K562 (cell line): ENCODE data around the gene HIPK1. TPM values are rescaled to one million over a fixed set of nuclear protein-coding genes. Genes with fewer than 3 reads are reported as not detected.

Source experiments
- MYNN ChIP-seq, 2 experiments: sonication (generic); formaldehyde crosslinking in 1 of 2; IDR thresholded peaks; 2 replicates each; pipeline versions ENCODE4 v1.5.0 to v1.6.1; 2016 to 2020; ENCODE audit warnings: antibody characterized with exemption in 1 of 2, missing genetic modification reagents in 1 of 2
- YBX1 ChIP-seq: fragments of 450-650 bp; IDR thresholded peaks from 2 replicates; pipeline ENCODE4 v1.7.1; 2016; ENCODE audit warnings: mild to moderate bottlenecking
- polyA plus RNA-seq, 8 experiments: library from polyadenylated mRNA; depleted of rRNA in 4 of 8; stranded (reverse) in 5 of 8; unstranded in 3 of 8; fragments of >200 nt; fragmentation: Nextera tagmentation in 2 of 8; fragmentation: Illumina TruSeq in 1 of 8; extraction: Ambion mirVana in 2 of 8; extraction: Trizol in 1 of 8; gene quantifications; 2 replicates each; pipeline versions ENCODE4 v1.2.1 to v1.2.3, GENCODE V29; 2011 to 2014; ENCODE audit warnings: inconsistent platforms in 1 of 8, missing spikeins in 1 of 8
- total RNA-seq, 7 experiments: library from RNA; depleted of rRNA in 6 of 7; stranded (reverse); fragments of >200 nt in 6 of 7; fragmentation: Illumina TruSeq in 2 of 7; extraction: Trizol in 2 of 7; gene quantifications; 2 replicates each; pipeline versions ENCODE4 v1.2.1 to v1.2.3, GENCODE V29; 2011 to 2021; ENCODE audit warnings: low replicate concordance in 1 of 7
- TF ChIP-seq, protein P1 (sequence below): sonication (generic); formaldehyde crosslinking; IDR thresholded peaks from 2 replicates; pipeline ENCODE4 v1.8.0; 2022; ENCODE audit warnings: missing genetic modification reagents, mild to moderate bottlenecking, borderline replicate concordance
- TF ChIP-seq, protein P2 (sequence below), 3 experiments: fragments of 200-800 bp in 1 of 3; fragments of 250-450 bp in 1 of 3; fragments of 450-650 bp in 1 of 3; sonication (Bioruptor Pico) in 1 of 3; sonication (Bioruptor generic) in 1 of 3; formaldehyde crosslinking in 1 of 3; IDR thresholded peaks; 2 replicates each; pipeline versions ENCODE4 v1.6.1 to v1.8.0; 2016 to 2022; ENCODE audit warnings: mild to moderate bottlenecking in 2 of 3, missing genetic modification characterization in 2 of 3, missing compliant biosample characterization in 1 of 3, moderate library complexity in 1 of 3

Gene HIPK1
- total and polyA plus RNA-seq, 9 of the 15 experiments (the other 6 are each of a cell fraction or from before 2014, with no cell fraction given): 10.0 to 57.9 (median 29.6) TPM

DNA sequence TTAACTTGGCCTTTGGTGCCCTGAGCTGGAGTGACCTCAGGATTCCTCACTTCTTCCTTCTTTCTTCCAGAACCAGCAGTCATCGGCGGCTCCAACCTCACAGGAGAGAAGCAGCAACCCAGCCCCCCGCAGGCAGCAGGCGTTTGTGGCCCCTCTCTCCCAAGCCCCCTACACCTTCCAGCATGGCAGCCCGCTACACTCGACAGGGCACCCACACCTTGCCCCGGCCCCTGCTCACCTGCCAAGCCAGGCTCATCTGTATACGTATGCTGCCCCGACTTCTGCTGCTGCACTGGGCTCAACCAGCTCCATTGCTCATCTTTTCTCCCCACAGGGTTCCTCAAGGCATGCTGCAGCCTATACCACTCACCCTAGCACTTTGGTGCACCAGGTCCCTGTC is 43.8 kb downstream of the HIPK1 start (continued):
- TF ChIP-seq, protein P1, sequence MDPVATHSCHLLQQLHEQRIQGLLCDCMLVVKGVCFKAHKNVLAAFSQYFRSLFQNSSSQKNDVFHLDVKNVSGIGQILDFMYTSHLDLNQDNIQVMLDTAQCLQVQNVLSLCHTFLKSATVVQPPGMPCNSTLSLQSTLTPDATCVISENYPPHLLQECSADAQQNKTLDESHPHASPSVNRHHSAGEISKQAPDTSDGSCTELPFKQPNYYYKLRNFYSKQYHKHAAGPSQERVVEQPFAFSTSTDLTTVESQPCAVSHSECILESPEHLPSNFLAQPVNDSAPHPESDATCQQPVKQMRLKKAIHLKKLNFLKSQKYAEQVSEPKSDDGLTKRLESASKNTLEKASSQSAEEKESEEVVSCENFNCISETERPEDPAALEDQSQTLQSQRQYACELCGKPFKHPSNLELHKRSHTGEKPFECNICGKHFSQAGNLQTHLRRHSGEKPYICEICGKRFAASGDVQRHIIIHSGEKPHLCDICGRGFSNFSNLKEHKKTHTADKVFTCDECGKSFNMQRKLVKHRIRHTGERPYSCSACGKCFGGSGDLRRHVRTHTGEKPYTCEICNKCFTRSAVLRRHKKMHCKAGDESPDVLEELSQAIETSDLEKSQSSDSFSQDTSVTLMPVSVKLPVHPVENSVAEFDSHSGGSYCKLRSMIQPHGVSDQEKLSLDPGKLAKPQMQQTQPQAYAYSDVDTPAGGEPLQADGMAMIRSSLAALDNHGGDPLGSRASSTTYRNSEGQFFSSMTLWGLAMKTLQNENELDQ (CRISPR knock-in tag): no peak
- no peak for TF ChIP-seq MYNN (IDR thresholded peaks at IDR 0.05)
- no peak for TF ChIP-seq MYNN (CRISPR knock-in tag; IDR thresholded peaks at IDR 0.05)
- TF ChIP-seq, protein P2, sequence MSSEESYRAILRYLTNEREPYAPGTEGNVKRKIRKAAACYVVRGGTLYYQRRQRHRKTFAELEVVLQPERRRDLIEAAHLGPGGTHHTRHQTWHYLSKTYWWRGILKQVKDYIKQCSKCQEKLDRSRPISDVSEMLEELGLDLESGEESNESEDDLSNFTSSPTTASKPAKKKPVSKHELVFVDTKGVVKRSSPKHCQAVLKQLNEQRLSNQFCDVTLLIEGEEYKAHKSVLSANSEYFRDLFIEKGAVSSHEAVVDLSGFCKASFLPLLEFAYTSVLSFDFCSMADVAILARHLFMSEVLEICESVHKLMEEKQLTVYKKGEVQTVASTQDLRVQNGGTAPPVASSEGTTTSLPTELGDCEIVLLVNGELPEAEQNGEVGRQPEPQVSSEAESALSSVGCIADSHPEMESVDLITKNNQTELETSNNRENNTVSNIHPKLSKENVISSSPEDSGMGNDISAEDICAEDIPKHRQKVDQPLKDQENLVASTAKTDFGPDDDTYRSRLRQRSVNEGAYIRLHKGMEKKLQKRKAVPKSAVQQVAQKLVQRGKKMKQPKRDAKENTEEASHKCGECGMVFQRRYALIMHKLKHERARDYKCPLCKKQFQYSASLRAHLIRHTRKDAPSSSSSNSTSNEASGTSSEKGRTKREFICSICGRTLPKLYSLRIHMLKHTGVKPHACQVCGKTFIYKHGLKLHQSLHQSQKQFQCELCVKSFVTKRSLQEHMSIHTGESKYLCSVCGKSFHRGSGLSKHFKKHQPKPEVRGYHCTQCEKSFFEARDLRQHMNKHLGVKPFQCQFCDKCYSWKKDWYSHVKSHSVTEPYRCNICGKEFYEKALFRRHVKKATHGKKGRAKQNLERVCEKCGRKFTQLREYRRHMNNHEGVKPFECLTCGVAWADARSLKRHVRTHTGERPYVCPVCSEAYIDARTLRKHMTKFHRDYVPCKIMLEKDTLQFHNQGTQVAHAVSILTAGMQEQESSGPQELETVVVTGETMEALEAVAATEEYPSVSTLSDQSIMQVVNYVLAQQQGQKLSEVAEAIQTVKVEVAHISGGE (CRISPR knock-in tag; IDR thresholded peaks at IDR 0.05): peak in 1 of 3 experiments; percentile 5; a peak in 1 of 6 replicates
- TF ChIP-seq YBX1: no peak
